GM12873 (cell line): ENCODE measurements around the gene SREBF2.

Source experiments
- CTCF ChIP-seq: IDR thresholded peaks from 2 replicates; pipeline ENCODE4 v1.5.1; 2012; ENCODE audit warnings: low read depth, mild to moderate bottlenecking, moderate library complexity, low read length, control low read depth; ENCODE audit not compliant: insufficient read depth; ENCODE audit errors: missing control alignments

The SREBF2 gene

GRCh38 chr22:41845380-41846267 is 12.7 kb downstream of the SREBF2 start:
- no peak for TF ChIP-seq CTCF

DNA sequence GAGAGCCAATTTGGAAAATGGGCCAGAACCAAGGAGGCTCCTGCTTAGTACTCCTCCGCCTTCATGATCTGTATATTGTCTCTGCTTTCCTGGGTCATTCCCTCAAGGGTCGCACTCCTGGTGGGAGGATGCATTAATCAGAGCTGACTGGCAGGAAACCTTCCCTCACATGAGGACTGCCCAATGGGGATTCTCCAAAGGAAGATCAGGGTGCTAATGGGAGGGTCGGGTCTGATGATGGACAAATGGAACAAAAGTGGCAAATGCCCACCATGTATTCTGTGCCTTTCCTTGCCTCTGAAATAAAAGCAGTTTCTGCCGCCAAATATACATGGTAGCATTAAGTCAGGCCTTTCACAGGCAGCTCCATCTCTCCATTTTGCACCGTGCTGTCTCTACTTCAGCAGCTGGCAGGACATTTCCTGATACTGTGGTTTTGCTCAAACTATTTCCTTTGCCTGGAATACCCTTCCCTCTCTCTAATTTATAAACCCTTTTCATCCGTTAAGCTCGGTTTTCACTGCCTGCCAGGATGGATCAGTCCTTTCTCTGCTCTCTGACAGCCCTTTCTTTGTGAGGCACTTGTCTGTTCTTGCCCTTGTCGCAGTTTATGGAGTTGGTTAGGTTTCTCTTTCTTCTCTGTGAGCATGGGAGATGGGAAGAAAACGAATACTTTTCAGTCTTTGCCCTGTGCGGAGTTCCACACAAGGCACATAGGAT is 13.5 kb downstream of the SREBF2 start:
- no peak for TF ChIP-seq CTCF

DNA sequence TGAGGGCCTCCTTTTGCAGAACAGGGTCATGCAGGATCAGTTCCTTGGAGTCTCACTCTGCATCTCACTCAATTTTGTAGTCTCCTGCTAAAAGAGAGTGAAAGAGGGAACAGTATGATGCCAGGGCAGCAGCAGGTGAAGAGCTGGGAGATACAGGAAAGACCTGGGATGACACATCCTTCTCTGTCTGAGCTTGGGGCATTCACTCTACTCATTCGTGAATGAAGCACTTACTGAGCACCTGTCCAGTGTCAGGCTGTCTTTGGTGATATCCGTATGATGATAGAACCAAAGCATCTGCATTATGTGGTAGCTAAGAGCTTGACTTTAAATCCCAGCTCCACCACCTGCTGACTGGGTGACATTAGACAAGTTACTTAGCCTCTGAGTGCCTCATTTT is 14.4 kb downstream of the SREBF2 start:
- TF ChIP-seq CTCF = no peak

GRCh38 chr22:41848468-41848867 is 15.6 kb downstream of the SREBF2 start:
- no peak for TF ChIP-seq CTCF

DNA sequence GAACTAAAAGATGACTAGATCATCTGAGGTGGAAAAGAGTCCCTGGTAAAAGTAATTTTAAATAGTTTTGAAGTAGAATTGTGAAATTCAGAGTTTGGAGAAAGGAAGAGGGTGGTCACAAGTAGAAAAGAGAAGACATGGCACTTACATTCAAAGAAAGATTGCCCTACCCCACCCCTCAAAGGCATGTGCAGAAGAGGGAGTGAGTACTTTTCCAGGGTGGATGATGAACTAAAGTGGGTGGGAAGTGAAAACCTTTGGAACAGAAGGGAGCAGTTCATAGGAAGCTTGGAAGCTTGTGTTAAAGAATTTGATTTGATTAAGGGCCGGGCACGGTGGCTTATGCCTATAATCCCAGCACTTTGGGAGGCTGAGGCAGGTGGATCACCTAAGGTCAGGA is 23.6 kb downstream of the SREBF2 start:
- no peak for TF ChIP-seq CTCF

GRCh38 chr22:41857155-41857859 is 24.4 kb downstream of the SREBF2 start:
- TF ChIP-seq CTCF = peak; percentile 80

GRCh38 chr22:41857860-41858199 is 24.9 kb downstream of the SREBF2 start:
- TF ChIP-seq CTCF = no peak
